Central memory CD8-positive, alpha-beta T cell (primary cell): ENCODE results near the gene ADORA2A.

Experiments used
- ATAC-seq: fragments of 150-1000 bp; cut with Tn5 transposase; replicated peaks from 2 replicates; pipeline ENCODE4 v1.10.0; 2022; ENCODE audit warnings: mild to moderate bottlenecking, moderate FRiP score, moderate number of reproducible peaks; ENCODE audit not compliant: poor library complexity, severe bottlenecking; ENCODE audit errors: extremely low read depth
- DNase-seq, 2 donors: peaks; one replicate each; pipeline ENCODE4 v3.0.0; 2021; ENCODE audit warnings: low spot score in 2 of 2
- H3K27ac Mint-ChIP-seq: one replicate; pipeline ENCODE4 v1.8.0; 2022; ENCODE audit warnings: low read depth, mild to moderate bottlenecking, moderate library complexity, mixed read lengths
- H3K27me3 Mint-ChIP-seq: one replicate; pipeline ENCODE4 v1.8.0; 2022; ENCODE audit warnings: mixed read lengths
- H3K36me3 Mint-ChIP-seq: one replicate; pipeline ENCODE4 v1.8.0; 2022; ENCODE audit warnings: mild to moderate bottlenecking, moderate library complexity, mixed read lengths; ENCODE audit not compliant: insufficient read depth
- H3K4me1 Mint-ChIP-seq: one replicate; pipeline ENCODE4 v1.8.0; 2022; ENCODE audit warnings: mixed read lengths
- H3K4me3 Mint-ChIP-seq: one replicate; pipeline ENCODE4 v1.8.0; 2022; ENCODE audit warnings: mild to moderate bottlenecking, moderate library complexity, mixed read lengths
- H3K9me3 Mint-ChIP-seq: one replicate; pipeline ENCODE4 v1.8.0; 2022; ENCODE audit warnings: mixed read lengths

The ADORA2A gene

DNA sequence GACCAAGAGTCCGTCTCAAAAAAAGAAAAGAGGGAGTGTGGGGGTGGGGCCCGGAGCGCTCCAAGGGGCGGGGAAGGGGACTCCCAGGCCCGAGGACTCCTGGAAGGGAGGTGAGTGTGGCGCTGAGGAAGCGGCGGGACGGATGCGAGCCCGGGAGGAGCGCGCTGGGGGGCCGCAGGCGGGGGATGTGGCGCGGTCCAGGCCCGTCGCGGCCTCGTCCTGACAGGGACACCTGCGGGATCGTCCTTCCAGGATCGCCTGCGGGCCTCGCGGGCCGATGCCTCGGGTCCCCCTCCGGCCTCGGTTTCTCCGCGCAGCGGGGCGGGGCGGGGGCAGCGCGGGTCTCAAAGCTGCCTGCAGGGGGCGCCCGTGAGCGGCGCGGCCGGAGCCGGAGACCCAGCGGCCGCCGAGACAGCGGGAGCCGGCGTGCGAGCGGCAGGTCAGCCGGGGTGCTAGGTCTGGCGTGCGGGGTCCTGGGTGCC, 3.8 kb upstream of the ADORA2A start:
- H3K4me1 Mint-ChIP-seq, result peaks cover 42% of the 10 kb centered on the region
- peak overlapping the region; percentile 80 for H3K4me3 Mint-ChIP-seq
- no peaks in the 10 kb centered on the region for H3K27me3 Mint-ChIP-seq
- DNase-seq (peak; percentile 37 to 58), ATAC-seq (no peak)
- peaks cover 25% of the 10 kb centered on the region for H3K36me3 Mint-ChIP-seq
- H3K9me3 Mint-ChIP-seq, result no peaks in the 10 kb centered on the region
- H3K27ac Mint-ChIP-seq, result peak overlapping the region; percentile 83

DNA sequence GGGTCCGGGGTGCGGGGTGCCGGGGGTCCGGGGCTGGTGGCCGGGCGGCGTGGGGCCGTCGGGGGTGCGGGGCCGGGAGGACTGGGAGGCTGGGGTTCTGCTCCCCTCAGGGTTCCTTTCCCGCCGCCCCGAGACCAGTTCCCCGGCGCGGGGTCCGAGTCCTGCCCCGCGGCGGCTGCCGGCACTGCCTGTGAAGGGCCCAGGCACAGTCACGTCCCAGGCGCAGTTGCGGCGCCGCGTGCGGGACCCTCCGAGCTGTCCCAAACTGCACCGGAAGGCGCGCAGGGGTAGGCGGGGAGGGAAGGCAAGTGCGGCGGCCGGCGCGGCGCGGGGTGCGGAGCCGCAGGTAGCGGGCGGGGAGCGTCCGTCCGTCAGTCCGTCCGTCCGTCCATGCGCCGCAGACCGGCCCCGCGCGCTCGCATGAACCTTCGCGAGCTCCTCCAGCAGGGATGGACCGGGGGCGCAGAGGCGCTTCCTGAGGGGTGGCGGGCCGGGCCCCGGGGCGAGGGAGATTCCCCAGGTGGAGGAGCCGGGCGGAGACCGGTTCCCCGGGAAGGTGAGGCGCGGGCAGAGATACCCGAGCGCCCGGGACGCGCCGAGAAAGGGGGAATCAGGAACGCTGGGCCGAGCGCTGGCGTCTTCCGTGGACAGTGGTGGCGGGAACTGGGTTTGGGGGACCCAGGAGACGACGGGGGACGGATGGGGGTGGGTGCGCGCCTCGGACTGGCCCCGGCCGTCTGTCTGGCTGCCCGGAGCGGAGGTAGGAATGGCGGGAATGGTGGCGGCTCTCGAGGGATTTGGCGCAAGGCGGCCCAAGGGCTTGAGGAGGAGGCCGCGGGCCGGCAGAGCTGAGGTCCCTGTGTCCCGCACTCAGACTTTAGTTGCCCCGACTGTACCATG, 3.1 kb upstream of the ADORA2A start:
- no peak for DNase-seq

DNA sequence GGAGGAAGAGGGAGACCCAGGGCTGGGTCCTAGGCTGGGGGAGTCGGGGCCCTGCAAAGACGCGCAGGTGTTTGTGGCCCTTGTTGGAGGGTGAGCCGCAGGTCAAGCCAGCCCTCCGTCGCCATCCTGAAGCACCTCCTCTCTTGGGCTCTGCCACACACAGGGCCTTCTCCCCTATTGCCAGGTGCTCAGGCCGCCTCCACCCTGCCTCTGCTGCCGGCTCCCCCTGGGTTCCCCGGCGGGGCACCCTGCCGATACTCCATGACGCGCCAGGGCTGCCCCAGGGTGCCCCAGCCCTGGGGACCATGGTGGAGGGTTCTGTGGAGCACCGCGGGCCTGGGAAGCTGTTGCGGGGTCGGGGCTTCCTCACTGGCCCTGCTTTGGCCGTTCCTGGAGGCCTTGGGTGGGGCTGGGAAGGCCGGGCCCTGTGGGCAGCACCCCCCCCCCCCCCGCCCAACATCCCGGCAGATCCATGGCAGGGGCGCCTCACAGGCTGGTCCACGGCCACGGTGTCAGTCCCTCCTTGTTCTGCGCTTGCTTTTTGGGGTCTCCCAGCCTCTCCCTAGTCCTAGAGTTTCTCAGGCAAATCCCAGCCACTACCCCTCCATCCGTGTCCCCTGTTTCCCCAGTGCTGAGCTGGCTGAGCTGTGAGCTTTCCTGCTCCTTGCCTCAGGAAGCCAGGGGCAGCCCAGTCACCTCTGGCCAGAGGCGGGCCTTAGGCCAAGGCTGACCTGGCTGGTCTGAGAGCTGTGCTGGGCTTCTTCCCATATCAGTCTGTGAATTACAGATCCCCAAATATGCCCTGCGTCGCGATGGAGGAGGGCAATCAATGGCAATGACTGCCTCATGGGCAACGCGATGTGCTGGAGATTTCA, 2.3 kb upstream of the ADORA2A start:
- ATAC-seq (no peak), DNase-seq (no peak)
- peaks cover 52% of the 10 kb centered on the region for H3K4me1 Mint-ChIP-seq
- peak overlapping the region; percentile 86 for H3K4me3 Mint-ChIP-seq
- peaks cover 23% of the 10 kb centered on the region for H3K36me3 Mint-ChIP-seq
- no peaks in the 10 kb centered on the region for H3K9me3 Mint-ChIP-seq
- peak overlapping the region; percentile 98 for H3K27ac Mint-ChIP-seq
- no peaks in the 10 kb centered on the region for H3K27me3 Mint-ChIP-seq

More for the DNA sequence above, 3.1 kb upstream of the ADORA2A start:
- Mint-ChIP-seq H3K4me1 (peaks cover 49% of the 10 kb centered on the region), H3K36me3 (peaks cover 24% of the 10 kb centered on the region), H3K9me3 (no peaks in the 10 kb centered on the region), H3K27ac (no peak overlapping the region), H3K27me3 (no peaks in the 10 kb centered on the region), H3K4me3 (peak overlapping the region; percentile 50)
- no peak for ATAC-seq

DNA sequence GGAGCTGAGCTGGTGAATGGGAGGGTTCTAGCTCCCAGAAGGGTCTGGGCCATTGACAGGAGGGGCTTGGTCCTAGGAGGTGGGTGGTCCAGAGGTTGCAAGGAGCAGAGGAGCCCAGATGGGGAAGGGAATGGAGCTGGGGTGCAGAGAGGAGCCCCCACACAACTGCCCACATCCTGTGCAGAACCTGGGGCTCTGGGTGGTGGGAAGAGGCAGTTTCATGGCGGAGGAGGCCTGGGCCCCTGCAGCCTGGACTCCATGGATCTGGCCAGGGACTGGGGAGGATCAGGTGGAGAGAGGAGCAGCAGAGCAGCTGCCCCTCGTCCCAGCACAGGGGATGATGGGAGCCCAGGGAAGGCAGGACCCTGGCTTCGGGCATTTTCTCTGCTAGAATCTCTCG, 963 bp upstream of the ADORA2A start:
- Mint-ChIP-seq H3K27ac (peak overlapping the region; percentile 98), H3K4me1 (peaks cover 51% of the 10 kb centered on the region), H3K36me3 (peaks cover 23% of the 10 kb centered on the region), H3K27me3 (no peaks in the 10 kb centered on the region), H3K9me3 (no peaks in the 10 kb centered on the region), H3K4me3 (peak overlapping the region; percentile 86)
- ATAC-seq (no peak), DNase-seq (no peak)

DNA sequence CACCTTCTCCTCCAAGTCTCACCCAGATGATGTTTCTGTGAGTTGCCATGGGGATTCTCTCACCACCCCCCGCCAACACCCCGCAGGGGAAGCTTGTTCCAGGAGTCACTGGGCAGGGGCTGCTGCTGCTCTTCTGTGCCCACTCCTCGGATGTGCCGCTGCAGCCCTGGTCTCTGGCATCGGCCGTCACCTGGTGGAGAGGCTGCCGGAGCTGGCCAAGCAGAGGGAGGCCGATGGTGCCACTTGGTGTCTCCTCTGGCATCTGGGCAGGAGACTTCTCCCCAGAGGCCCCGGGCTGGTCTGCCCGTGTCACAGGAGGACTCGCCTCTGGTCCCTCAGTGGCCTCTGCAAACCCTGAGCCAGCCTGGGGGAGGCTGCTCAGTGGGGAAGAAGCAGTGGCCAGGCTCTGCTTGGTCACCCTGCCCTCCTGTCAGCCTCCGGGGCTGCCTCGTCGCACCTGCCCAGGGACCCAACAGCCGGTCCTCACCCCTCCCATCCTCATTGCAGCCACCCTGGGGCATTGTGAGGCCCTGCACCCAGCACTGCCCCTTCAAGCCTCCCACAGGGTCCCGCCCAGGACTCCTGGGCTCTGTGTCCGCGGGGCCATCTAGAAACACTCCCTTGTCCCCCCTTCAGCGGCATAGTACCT, 424 bp upstream of the ADORA2A start:
- peaks cover 56% of the 10 kb centered on the region for H3K4me1 Mint-ChIP-seq
- H3K9me3 Mint-ChIP-seq, result no peaks in the 10 kb centered on the region
- peak overlapping the region; percentile 86 for H3K4me3 Mint-ChIP-seq
- no peak for DNase-seq
- peaks cover 24% of the 10 kb centered on the region for H3K36me3 Mint-ChIP-seq
- H3K27me3 Mint-ChIP-seq, result no peaks in the 10 kb centered on the region
- H3K27ac Mint-ChIP-seq, result peak overlapping the region; percentile 98
- no peak for ATAC-seq

DNA sequence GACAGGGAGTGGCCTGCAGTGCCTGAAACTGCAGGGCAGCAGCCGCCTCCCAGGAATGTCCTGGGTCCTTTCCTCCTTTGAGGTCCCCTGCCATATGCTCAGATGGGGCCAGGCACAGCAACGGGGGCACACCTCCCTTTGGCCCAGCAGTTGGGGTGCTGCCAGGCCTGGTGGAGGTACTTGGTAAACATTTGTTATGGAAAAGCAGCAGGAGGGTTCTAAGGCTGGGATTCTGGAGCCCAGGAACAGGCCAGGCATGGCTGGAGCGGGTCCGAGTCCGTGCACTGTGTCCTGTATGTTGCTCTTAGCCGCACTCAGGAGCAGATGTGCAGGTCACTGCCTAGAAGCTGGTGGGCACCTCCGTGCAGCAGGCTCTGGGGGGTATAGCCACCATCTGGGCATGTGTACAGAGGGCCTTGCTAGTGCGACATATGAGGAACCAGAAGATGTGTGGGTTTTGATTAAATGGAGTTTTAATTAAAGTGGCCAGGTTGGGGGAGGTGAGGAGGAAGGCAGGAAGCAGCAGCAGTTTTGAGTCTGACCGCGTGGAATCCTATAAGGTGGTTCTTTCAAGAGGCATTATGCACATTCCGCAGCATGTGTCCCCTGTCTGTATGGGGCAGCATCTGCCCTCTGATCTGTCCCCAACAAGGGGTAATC, 1.5 kb downstream of the ADORA2A start:
- no peaks in the 10 kb centered on the region for H3K9me3 Mint-ChIP-seq
- H3K27ac Mint-ChIP-seq, result peak overlapping the region; percentile 98
- no peak for ATAC-seq
- H3K4me3 Mint-ChIP-seq, result peak overlapping the region; percentile 86
- H3K4me1 Mint-ChIP-seq, result peaks cover 66% of the 10 kb centered on the region
- H3K36me3 Mint-ChIP-seq, result peaks cover 22% of the 10 kb centered on the region
- H3K27me3 Mint-ChIP-seq, result no peaks in the 10 kb centered on the region
- DNase-seq, result no peak

DNA sequence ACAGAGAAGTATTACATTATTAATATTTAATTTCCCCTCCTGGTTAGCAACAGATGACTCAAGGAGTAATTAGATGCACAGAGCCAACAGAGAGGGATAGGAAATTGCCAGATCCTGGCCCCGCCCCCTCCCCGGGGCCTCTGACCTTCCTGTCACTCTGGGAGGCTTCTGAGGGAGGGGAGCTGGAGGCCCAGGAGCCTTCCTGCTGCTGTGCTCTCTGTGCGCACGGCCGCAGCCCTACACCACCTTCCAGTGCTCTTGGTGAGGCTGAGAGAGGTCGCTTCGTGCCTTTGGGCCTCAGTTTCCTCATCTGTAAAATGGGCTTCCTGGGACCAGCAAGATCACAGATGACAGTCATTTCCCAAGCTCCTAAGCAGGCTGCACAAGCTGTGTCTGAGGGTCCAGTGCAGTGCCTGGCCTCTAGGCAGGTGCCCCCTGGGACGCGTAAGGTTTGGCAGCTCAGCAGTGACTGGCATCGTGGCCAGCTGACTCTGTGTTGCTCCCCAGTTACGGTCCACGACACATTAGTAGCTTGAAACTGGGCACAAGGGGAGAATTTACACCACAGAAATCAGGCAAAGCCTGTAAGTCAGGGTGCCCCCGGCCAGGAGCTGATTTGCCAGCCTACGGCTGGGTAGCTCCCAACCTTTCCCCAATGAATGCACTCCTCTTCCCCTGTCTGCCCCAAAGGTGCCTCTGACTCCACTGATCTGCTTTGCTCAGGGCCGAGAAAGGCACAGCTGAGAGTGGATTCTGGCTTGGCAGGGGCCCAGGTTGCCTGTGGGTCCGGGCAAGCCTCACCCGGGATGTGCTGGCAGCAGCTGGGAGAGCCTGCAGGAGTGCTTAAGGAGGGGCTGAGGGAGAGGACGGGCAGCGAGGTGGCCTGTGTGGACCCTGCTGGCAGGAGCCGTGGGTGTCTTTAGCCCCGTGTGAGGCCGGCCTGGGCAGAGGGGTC, 2.3 kb downstream of the ADORA2A start:
- peak overlapping the region; percentile 86 for H3K4me3 Mint-ChIP-seq
- no peak for ATAC-seq
- DNase-seq, result no peak
- no peaks in the 10 kb centered on the region for H3K27me3 Mint-ChIP-seq
- H3K9me3 Mint-ChIP-seq, result no peaks in the 10 kb centered on the region
- peaks cover 29% of the 10 kb centered on the region for H3K36me3 Mint-ChIP-seq
- peak overlapping the region; percentile 98 for H3K27ac Mint-ChIP-seq
- peaks cover 74% of the 10 kb centered on the region for H3K4me1 Mint-ChIP-seq

DNA sequence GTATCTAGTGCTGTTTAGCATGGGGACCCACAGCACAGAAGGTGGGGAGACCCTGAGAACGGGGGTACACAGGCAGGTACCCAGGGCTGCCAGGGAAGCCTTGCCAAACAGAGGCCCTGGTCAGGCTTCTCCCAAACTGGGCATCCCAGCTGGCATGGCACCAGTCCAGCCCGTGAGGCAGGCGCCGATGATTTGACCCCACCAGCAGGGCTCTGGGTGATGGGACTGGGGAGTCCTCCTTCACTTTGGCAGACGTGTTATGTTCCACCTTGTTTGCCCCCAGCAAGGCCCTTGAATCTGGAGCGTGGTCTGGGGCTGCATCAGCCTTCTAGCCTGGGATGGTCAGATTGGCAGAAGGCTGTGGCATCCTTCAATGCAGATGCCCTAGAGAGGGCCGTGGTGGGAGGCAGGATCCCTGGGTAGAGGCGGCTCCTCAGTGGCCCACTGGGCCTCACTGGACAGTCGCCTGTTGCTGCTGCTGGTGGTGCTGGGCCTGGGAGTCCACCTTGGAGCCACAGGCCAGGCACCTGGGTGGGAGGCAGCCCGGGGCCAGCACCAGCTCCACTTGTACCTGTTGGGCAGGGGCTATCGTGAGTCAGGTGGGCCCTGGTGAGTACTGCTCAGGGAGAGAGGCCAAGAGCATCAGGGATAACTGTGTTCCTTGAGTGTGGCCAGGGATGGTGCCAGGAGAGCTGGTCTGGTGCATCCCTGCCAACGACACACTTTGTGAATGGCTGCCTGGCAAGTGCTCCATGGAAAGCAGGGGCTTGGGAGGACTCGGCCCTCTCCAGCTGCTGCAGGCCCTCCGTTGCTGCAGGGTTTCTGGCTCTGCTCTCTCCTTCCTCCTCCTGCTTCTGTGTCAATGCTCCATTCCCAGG, 3.3 kb downstream of the ADORA2A start:
- H3K27ac Mint-ChIP-seq, result peak overlapping the region; percentile 98
- no peaks in the 10 kb centered on the region for H3K27me3 Mint-ChIP-seq
- peak overlapping the region; percentile 86 for H3K4me3 Mint-ChIP-seq
- peaks cover 28% of the 10 kb centered on the region for H3K36me3 Mint-ChIP-seq
- no peak for ATAC-seq
- no peak for DNase-seq
- no peaks in the 10 kb centered on the region for H3K9me3 Mint-ChIP-seq
- peaks cover 79% of the 10 kb centered on the region for H3K4me1 Mint-ChIP-seq

DNA sequence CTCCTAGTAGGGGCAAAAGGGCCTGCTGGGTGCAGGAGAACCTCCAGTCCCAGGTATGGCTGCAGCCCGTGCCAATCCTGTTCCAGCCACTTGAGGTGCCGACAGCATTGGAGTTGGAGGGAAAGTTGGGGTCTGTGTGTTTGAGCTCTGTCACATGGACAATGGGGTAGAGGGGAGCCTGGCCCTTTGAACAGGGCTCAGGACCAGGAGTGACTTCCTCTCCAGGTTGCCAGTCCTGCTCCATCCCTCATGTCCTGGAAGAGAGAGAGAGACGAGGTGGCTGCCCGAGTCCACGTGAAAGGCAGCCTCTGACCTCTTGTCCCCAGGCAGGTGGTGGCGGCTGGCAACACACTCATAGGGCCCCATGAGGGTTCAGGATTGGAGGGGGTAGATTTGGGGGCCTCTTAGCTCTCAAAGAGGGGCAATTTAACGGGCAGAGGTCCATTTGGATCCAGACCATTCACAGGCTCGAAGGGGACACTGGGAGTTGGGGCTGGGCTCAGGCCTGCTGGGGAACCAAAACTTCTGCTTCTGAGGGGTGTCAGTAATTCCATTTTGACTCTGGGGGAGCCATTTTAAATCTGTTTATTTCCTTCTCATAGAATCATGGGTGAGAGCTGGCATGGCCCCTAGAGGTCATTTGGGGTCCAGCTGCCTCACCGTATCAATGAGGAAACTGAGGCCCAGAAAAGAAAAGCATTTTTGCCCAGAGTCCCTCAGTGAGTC, 4.1 kb downstream of the ADORA2A start:
- Mint-ChIP-seq H3K27me3 (no peaks in the 10 kb centered on the region), H3K4me3 (peak overlapping the region; percentile 48), H3K4me1 (peaks cover 77% of the 10 kb centered on the region), H3K27ac (peak overlapping the region; percentile 71), H3K9me3 (no peaks in the 10 kb centered on the region), H3K36me3 (peaks cover 27% of the 10 kb centered on the region)
- ATAC-seq (no peak), DNase-seq (no peak)
